HL-60/S4 treated with phorbol 12-myristate 13-acetate at 8.2 ng/mL for 4 days and 3 days (cell line): ENCODE measurements around the gene PIEZO2.

Source experiments
- in situ Hi-C: fragments of 300-500 bp; cut with MboI; formaldehyde crosslinking; loops from 2 replicates; pipeline ENCODE4 v1.15.0; 2022; ENCODE audit warnings: low sequenced_read_pairs

The PIEZO2 gene

GRCh38 chr18:11033503-11033902 lies 115.9 kb downstream of the PIEZO2 start:
- in situ Hi-C loops, result no loop called here

GRCh38 chr18:11031966-11032365 lies 117.4 kb downstream of the PIEZO2 start:
- in situ Hi-C loops, result no loop called here

GRCh38 chr18:11029021-11029420 lies 120.3 kb downstream of the PIEZO2 start:
- in situ Hi-C loops, result no loop called here

GRCh38 chr18:11027862-11028261 lies 121.5 kb downstream of the PIEZO2 start:
- in situ Hi-C loops, result no loop called here

DNA sequence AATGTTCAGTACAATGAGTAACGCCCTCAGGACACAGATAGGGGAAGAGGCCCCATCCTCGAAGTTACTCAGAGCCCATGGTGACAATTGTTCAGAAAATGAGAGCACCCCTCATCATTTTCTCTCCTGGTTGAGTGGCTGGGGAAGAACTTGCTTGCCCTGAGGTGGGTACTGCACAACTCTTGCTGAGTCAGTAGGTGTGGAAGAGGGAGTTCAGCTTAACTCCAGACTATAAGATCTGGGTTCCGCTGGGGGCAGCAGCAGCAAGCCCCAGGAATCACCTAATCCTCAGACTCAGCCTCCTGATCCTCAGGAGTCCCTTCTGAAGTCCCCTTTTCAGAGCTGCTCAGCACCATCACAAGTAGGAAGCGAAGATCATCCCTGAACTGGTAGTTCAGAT lies 123.7 kb downstream of the PIEZO2 start:
- in situ Hi-C loops, result no loop called here

DNA sequence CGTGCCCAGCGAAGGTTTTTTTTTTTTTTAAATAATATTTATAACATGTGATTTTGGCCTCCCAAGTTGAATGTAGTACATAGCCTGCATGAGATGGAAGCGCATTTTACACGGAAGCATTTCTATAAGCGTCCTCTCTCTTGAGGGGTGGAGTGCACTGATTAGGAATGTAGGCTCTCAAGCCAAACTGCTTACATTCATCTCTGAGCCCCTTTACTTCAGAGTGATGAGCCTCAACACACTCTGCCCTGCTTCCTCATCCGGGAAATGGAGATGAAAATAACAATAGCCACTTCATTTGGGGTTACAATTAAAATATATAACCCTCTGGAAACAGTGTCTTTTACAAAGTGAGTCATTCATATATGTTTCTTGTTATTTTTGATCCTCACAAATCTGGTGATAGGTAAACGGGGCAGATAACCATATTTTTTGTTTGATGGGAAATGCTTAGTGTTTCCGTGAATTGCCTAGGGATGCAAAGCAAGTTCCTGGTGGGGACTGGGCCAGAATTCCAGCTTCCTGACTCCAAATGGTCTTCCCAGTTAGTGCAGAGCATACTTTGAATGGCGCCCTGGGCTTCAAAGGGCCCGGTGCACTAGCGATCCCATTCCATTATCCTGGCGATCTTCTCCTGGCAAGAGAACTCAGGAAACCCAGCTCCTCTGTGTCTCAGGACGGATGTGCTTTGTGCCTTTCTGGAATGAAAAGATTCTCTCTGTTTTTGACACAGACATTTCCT lies 124.3 kb downstream of the PIEZO2 start:
- in situ Hi-C loops, result no loop called here

DNA sequence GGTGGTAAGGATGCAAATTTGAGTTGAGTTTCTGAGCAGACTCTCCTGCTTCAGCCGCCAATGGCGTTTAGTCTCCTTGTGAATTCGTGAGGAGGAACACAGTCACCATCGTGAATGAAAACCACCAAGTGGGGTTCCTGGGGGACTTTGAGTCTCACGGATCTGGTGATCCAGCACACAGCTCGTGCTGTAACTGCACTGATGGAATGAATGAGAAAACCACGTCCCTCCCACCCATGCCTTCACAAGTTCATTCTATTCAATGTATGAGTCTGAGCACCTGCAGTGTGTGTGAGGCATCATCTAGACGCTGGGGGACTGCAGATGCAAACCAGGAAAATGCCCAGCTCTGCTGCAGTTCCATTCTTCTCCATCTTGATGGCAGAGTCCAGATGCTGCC lies 127.9 kb downstream of the PIEZO2 start:
- in situ Hi-C loops, result no loop called here

- in situ Hi-C loops, result no loop called here
These were observed 128.4 kb downstream of the PIEZO2 start for GRCh38 chr18:11020877-11021414.

DNA sequence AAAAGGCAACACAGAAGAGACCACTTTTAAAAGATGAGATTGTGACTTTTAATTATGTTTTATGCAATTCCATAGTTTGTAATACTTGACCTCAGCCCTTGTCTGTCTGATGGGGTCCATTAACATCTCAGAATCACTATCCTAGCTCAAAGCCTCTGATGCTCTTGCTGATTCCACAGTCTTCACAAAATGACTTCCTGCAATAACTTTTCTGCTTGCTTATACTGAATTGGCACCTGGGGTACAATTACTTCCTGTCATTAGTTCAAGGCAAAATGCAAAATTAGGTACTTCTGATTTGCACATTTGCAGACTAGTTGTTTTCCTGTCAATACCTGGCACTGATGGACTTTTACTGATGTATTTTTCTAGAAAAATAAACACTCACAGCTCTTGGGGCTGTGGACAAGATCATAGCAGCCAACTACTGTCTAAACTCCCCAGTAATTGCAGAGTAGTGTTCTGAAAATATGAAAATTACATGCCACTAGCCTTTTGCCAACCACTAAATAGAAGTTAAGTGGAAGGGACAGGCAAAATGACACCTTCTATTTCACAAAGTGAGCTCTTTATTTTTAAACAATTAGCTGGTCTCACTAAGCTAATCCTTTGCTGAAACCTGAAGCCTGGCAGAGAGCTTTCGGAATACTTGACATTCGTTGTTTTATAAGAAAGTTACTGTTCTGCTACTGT lies 129.1 kb downstream of the PIEZO2 start:
- in situ Hi-C loops, result no loop called here

- in situ Hi-C loops, result no loop called here
These were observed 129.9 kb downstream of the PIEZO2 start for GRCh38 chr18:11019295-11020105.

GRCh38 chr18:11009869-11010268 lies 139.5 kb downstream of the PIEZO2 start:
- in situ Hi-C loops, result no loop called here

- in situ Hi-C loops, result no loop called here
These were observed 140.2 kb downstream of the PIEZO2 start for GRCh38 chr18:11009147-11009546.

DNA sequence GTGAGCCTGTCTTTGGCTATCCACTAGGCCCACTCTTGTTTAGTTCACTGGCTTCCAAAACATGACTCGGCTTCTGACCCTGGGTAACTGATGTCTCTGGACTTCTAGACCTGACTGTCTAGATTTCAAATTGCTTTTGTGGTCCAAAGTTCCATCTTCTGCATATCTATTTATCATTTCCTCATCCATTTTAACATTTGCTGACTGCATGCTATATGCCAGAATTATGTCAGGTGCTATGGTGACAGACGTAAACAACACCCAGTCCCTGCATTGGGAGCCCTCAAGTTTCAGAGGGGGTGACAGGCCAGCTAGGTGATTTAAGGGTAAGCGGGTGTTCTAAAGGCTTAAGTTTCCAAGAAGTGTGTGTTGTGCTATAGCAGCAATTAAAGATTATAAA lies 140.9 kb downstream of the PIEZO2 start:
- in situ Hi-C loops, result no loop called here

DNA sequence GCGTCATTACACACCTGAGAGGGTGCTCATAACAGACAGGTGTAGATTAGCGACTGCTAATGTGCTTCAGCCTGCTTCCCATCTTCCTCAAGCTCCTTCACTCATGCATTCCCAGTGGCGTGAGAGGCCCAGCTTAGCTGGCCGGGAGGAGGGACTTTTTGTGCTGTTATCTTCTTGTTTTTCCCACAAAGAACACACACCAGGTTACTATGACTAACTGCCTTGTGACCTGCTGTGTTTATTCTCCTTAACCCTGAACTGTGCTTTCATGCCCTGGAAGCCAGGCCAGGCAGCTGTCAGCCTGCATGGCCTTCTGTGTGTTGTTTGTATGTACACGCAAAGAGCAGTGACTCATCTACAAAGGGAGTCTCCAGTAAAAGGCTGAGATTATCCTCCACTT lies 143.8 kb downstream of the PIEZO2 start:
- in situ Hi-C loops, result no loop called here

- in situ Hi-C loops, result no loop called here
These were observed 144.4 kb downstream of the PIEZO2 start for GRCh38 chr18:11004951-11005350.

- in situ Hi-C loops, result no loop called here
These were observed 145.1 kb downstream of the PIEZO2 start for GRCh38 chr18:11004294-11004693.

DNA sequence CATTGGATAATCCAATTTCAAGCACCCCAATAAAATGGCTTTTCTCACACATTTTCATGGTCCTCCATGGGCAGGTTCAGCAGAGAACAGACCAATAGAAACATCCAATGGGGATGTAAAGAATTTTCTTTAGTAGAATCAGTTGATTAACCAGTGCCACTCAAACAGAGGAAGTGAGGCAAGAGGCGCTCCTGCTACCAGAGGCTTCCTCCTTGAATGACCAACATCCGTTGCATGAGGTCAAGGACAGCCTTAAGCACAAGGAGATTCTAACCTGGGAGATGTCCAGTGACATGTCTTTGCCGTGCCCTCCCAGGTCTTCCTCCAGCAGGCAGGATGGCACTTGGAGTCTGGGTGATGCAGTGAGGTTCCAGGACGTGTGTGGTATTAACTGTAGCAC lies 146.6 kb downstream of the PIEZO2 start:
- in situ Hi-C loops, result no loop called here

GRCh38 chr18:11002277-11002676 lies 147.1 kb downstream of the PIEZO2 start:
- in situ Hi-C loops, result no loop called here

- in situ Hi-C loops, result no loop called here
These were observed 149.3 kb downstream of the PIEZO2 start for GRCh38 chr18:11000071-11000470.

GRCh38 chr18:10997885-10998284 lies 151.5 kb downstream of the PIEZO2 start:
- in situ Hi-C loops, result no loop called here

GRCh38 chr18:10995550-10995949 lies 153.8 kb downstream of the PIEZO2 start:
- in situ Hi-C loops, result no loop called here
